Omental fat pad (tissue), 4 donors: ENCODE data around the gene BRD2. TPM values are rescaled to one million over a fixed set of nuclear protein-coding genes. Genes with fewer than 3 reads are reported as not detected.

Experiments used
- ATAC-seq: fragments of 150-250 bp; one replicate; pipeline ENCODE4 v1.9.1; 2016; ENCODE audit warnings: mild to moderate bottlenecking, moderate library complexity; ENCODE audit not compliant: low FRiP score
- DNase-seq: peaks from one replicate; pipeline ENCODE4 v3.0.0-alpha.2; 2019; ENCODE audit warnings: low spot score
- CTCF ChIP-seq, 3 donors: fragments of 450-650 bp; IDR thresholded peaks; one replicate each; pipeline ENCODE4 v1.5.1; 2016 to 2017; ENCODE audit warnings: antibody characterized with exemption in 3 of 3, mild to moderate bottlenecking in 3 of 3, moderate library complexity in 2 of 3
- total RNA-seq, 4 donors: library from RNA; depleted of rRNA; stranded (reverse); fragments of >200 nt; gene quantifications; one replicate each; pipeline ENCODE4 v1.1.0, GENCODE V29; 2016

BRD2 gene
- total RNA-seq, 4 donors from 2014 or later: 133 to 257 (median 154) TPM

GRCh38 chr6:33010356-33010755 lies 42.0 kb downstream of the BRD2 start:
- ATAC-seq: no peak
- TF ChIP-seq CTCF (IDR thresholded peaks at IDR 0.05): no peak

GRCh38 chr6:33013608-33014007 lies 45.2 kb downstream of the BRD2 start:
- no peak for TF ChIP-seq CTCF (IDR thresholded peaks at IDR 0.05)
- ATAC-seq: no peak

More at GRCh38 chr6:33010356-33010755, 42.0 kb downstream of the BRD2 start:
- DNase-seq: no peak

DNA sequence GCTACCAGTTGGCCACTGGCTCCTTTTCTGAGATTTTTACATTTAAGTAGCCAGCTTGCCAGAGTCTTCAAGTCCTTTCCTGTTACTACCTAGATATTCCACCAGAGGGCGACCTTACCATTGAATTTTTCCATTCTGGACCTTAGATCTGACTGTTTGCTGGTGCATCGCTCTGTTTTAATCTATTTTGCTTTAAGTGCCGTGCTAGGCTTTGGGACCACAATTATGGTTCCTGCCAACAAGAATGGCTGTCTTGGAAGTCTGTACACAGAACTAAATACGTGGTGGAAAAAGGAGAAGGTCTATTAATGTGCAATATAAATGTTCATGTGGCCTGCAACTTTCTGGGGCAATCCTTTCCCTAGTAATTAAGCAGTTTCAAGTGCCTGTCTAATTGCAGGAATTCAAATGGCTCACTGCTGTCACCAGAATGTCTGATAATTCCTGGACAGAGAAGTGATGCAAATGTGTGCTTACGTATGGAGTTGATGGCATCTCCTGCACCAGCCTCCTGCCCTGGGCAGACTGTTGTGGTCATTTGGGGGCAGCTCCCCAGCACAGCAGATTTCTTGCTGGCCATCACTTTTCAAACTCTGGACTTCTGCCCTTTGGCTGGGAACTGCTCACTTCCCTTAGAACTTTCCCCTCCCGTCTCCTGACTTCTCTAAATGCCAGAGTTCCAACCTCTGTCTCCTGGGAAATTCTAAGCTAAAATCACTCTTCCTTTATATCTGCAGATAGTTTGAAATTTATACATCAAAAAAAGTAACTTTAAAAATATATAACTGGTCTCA lies 46.6 kb downstream of the BRD2 start:
- peak in 2 of 3 donors; percentile 4 to 70 for TF ChIP-seq CTCF (IDR thresholded peaks at IDR 0.05)
- peak; percentile 70 for ATAC-seq
- no peak for DNase-seq

More at GRCh38 chr6:33013608-33014007, 45.2 kb downstream of the BRD2 start:
- no peak for DNase-seq

GRCh38 chr6:33015798-33016197 lies 47.4 kb downstream of the BRD2 start:
- no peak for TF ChIP-seq CTCF (IDR thresholded peaks at IDR 0.05)
- no peak for DNase-seq
- no peak for ATAC-seq

GRCh38 chr6:33017018-33017417 lies 48.6 kb downstream of the BRD2 start:
- no peak for TF ChIP-seq CTCF (IDR thresholded peaks at IDR 0.05)
- no peak for ATAC-seq
- DNase-seq: no peak

DNA sequence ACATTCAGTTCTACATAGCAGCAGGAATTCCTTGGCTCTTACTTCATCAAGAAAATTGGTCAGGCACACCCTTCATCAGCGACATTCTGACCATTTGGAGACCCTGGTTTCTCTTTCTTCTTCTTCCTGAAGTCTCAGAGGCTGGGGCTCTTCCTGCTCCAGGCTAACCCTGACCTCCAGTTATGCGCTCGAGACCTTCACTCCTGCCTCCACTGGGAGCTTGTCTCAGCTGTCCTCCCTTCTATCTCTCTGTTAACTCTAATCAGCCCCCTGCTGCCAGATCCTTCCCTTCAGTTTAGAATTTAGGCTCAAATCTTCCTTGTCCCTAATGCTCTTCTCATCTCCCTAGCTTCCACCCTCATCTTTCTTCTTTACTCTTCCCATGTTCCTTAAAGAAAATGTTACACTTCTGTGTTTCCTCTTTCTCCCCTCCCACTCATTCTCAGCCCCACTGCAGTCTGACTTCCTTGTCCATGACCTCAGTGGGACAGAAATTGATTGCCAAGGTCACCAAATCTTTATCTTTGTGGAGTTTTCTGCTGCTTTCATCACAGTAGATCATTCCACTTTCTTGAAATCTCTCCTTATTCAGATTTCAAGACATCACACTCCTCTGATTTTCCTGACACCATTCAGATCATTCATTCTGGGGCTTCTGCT lies 49.4 kb downstream of the BRD2 start:
- no peak for TF ChIP-seq CTCF (IDR thresholded peaks at IDR 0.05)
- ATAC-seq (no peak), DNase-seq (no peak)
